Body of pancreas (tissue), 4 donors: Measurements from ENCODE around the gene XPO6.

Experiments used
- CTCF ChIP-seq, 7 experiments: fragments of 450-650 bp in 4 of 7; fragments of 200-600 bp in 3 of 7; sonication (generic) in 3 of 7; IDR thresholded peaks; one replicate each; pipeline ENCODE4 v1.5.1; 2016 to 2019; ENCODE audit warnings: antibody characterized with exemption in 7 of 7
- POLR2A ChIP-seq, 3 donors: fragments of 450-650 bp; IDR thresholded peaks; one replicate each; pipeline ENCODE4 v1.6.1; 2016; ENCODE audit warnings: antibody characterized with exemption in 3 of 3, mild to moderate bottlenecking in 2 of 3

- TF ChIP-seq CTCF (IDR thresholded peaks at IDR 0.05) (no peak), POLR2A (IDR thresholded peaks at IDR 0.05) (no peak)
Measured at GRCh38 chr16:28181515-28181914, 30.2 kb downstream of the XPO6 start.
